Cardiac septum (tissue), 1 donor: Measurements from ENCODE around the gene PCSK6. TPM values are rescaled to one million over a fixed set of nuclear protein-coding genes. Genes with fewer than 3 reads are reported as not detected.

Experiments
- DNase-seq: peaks from one replicate; pipeline ENCODE4 v3.0.0-alpha.2; 2020; ENCODE audit warnings: low spot score
- intact Hi-C: fragments of 100-400 bp; cut with DNase I; formaldehyde crosslinking; loops from one replicate; pipeline ENCODE4 v1.14.0; 2022
- total RNA-seq: library from RNA; stranded (reverse); fragmentation: NEBNext Ultra II Directional; extraction: Animal tissue kit (Norgen Biotek cat#: 25700); gene quantifications from one replicate; pipeline ENCODE4 v1.2.1, GENCODE V29; 2021
- donor health status: DM: no; HTN: no; CAD: no.

PCSK6 gene
- total RNA-seq, 1 donor from 2014 or later = 10.6 TPM

- peak; percentile 60 for DNase-seq
- intact Hi-C loops = loop anchor here (5.0 to 10.0 kb wide), 2 partner anchors 80 to 132 kb away; no protein-coding TSS in a partner anchor
Observed at GRCh38 chr15:101502572-101503295, 13.2 kb upstream of the PCSK6 start.

- DNase-seq = peak; percentile 76
- intact Hi-C loops = loop anchor here (5.0 to 10.0 kb wide), 2 partner anchors 80 to 133 kb away; no protein-coding TSS in a partner anchor
Observed at GRCh38 chr15:101501703-101502373, 12.3 kb upstream of the PCSK6 start.

DNA sequence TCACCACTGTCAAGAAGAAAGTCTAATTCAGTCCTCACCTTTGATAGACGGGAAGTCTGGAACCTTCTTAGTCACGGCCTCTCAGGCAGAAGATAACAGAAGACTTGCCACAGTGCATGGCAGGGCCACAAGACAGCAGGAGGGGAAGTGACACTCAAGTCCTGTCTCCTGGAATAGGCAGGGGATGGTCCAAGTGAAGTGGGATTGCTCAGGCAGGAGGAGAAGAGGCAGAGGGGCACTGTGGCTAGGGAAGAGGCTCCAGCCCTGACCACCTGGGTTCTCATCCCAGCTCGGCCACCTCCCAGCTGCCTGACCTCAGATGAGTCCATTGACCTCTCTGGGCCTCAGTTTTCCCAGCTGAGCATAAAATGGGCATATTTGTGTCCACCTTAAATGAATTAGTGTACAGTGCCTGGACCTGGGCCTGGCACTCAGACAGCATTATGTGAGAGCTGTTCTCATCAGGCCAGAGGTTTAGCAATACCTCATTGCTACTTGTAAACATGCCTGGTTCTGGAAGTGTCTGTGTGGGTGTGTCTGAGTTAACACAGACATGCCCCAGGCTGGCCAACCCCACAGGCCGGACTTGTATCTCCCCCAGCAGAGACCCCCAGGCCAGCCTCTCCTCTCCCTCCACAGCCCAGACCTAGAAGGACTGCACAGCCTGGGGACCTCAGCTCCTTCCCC, 11.5 kb upstream of the PCSK6 start:
- DNase-seq = peak; percentile 68
- intact Hi-C loops = loop anchor here (5.0 to 10.0 kb wide), 2 partner anchors 81 to 134 kb away; no protein-coding TSS in a partner anchor

GRCh38 chr15:101499863-101500713, 10.6 kb upstream of the PCSK6 start:
- intact Hi-C loops = loop anchor here (5.0 to 10.0 kb wide), 2 partner anchors 82 to 135 kb away; no protein-coding TSS in a partner anchor
- peak; percentile 87 for DNase-seq

GRCh38 chr15:101498717-101499480, 9.4 kb upstream of the PCSK6 start:
- no peak for DNase-seq
- intact Hi-C loops = no loop called here

DNA sequence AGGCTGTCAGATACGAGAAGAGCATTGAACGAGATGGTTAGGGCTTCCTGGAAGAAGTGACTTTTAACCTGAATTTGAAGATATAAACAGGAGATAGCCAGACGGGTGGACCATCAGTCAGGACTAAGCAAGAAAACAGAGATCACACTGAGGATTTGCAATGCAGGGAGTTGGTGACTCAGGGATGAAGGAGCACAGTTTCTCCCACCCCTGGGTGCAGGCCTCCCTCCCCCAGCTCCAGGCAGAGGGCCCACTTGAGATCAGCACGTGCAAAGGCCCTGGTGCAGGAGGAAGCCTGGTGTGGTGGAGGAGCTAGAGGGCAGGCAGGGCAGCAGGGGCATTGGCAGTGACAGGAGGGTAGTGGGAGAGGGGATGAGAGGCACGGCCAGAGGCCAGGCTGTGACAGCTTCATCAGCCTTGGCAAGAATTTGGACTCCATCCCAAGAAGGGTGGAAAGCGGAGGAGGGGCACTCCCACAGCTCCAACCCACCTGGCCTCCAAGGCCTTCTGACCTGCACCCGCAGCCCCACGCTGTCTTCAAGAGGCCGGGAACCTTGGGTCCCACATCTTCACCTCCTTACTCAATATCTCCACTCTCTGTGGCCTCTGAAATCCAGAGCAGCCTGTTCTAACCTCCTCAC, 8.7 kb upstream of the PCSK6 start:
- DNase-seq = no peak
- intact Hi-C loops = no loop called here

GRCh38 chr15:101497484-101498034, 8.1 kb upstream of the PCSK6 start:
- intact Hi-C loops = no loop called here
- no peak for DNase-seq

GRCh38 chr15:101497017-101497416, 7.5 kb upstream of the PCSK6 start:
- intact Hi-C loops = no loop called here

GRCh38 chr15:101496198-101496986, 6.9 kb upstream of the PCSK6 start:
- peak; percentile 55 for DNase-seq
- intact Hi-C loops = no loop called here

More at GRCh38 chr15:101497017-101497416, 7.5 kb upstream of the PCSK6 start:
- peak; percentile 68 for DNase-seq

DNA sequence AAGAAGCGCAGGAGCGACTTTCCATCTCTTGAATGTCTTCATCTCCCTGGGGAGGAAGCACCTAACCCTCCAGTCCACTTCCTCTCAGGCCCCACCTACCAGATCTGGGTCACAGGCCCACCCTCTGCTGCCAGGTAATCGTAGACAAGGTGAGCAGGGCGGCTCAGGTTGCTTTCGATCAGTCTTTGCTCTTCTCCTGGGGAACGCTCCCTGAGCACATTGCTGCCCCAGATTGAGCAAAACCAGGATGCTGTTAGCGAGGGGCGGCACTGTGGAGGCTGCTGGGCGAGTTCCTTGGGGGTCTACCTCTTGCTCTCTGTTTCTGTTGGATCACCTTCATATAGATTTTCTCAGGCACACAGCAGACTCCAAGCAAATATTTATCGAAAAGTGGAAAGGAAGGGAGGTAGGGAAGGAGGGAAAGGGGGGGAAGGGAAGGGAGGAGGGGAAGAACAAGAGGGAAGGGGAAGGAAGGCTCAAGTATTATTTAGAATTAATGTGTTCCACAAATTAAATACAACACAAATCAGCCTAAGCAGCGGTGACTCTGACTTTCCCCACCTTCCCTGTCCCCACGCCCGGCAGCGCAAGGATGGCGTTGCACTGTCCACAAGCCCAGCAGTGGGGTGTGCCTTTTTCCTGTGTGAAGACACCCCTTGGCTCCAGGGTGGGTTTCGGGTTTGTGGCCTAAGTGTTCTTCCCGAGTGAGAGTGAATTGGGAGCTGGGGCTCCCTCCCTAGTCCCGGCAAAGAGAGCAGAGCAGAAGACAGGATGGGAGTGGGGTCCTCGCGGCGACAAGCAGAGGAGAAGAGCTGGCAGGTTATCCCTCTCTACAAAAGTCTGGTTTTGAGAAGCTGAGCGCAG, 6.1 kb upstream of the PCSK6 start:
- DNase-seq = no peak
- intact Hi-C loops = no loop called here

DNA sequence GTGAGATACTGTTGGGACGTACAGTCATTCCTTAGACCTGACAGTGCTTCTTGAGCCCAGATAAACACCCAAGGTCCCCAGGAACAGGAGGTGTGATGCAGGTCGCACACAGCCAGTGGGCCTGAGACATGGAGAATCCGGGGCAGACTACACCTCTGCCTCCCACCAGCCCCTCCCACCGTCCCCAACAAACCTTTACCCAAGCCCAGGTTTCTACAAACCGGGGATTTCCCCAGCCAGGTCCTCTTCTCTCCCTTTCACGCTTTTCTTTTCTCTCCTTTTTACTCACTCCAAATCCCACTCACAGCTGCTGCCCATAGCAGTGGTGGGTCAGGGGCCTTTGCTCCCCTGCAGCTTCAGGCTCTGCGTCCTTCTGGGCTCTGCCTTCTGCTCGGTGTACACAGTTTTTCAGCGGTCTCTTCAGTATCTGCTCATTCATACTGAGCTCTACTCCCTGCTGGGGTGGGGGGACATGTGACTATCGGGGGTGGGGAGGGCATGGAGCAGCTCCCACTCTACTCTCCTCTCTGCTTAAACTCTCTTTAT, 4.8 kb upstream of the PCSK6 start:
- intact Hi-C loops = loop anchor here (5.0 kb wide), 1 partner anchor 192 kb away; no protein-coding TSS in a partner anchor

GRCh38 chr15:101492766-101493692, 3.5 kb upstream of the PCSK6 start:
- no peak for DNase-seq
- intact Hi-C loops = loop anchor here (5.0 kb wide), 1 partner anchor 191 kb away; no protein-coding TSS in a partner anchor

More for the DNA sequence above, 4.8 kb upstream of the PCSK6 start:
- DNase-seq = no peak

DNA sequence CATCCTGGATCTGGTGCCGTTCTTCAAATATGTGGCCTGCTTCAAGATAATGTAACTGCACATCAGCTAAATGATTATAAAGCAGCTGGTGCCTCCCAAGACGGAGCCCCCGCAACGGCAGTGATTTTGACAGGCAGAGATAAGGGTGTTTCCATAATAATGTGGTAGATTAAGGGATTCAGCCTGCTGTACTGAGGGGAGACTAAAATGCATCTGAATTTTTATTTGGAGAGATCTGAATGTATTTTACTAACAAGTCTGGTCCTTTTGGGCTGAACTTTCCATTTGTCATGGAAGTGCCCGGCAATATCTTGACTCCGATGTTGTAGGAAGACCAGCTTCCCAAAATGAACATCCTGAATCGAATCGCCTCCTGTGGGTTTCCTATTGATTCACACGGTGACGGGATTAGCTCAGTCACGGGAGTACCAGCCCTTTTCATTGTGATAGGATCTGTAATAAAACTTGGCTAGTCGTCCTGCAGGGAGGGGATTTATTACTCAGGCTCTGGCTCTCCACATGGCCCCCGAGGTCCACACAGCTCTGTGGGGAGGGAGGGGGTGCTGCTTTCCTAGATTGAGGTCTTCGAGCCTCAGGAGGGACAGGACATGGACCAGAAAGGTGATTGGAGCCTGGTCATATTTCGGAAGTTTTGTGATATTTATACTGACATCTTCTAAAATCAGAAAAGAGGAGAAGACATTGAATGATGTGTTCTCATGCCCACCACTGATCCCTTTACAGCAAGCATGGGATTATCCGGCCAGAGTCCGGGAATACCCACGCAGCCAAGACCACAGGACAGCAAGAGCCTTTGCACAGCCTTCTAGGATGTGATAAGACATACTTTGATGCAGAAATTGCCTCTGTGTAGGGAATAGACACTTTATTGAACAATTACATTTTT, 2.5 kb upstream of the PCSK6 start:
- no peak for DNase-seq
- intact Hi-C loops = loop anchor here (5.0 kb wide), 1 partner anchor 190 kb away; no protein-coding TSS in a partner anchor
